GM18508 (cell line): ENCODE data around the gene SLC9A3.

Experiments used
- ATAC-seq: cut with Tn5 transposase; IDR thresholded peaks from one replicate; pipeline ENCODE4 v1.9.1; 2021; ENCODE audit warnings: moderate number of reproducible peaks; ENCODE audit not compliant: insufficient read depth, unreplicated experiment

SLC9A3 gene

GRCh38 chr5:528629-529511, 4.6 kb upstream of the SLC9A3 start:
- no peak for ATAC-seq

GRCh38 chr5:527646-528628, 3.7 kb upstream of the SLC9A3 start:
- ATAC-seq, result no peak

- ATAC-seq, result no peak
Observed at GRCh38 chr5:526456-527088, 2.3 kb upstream of the SLC9A3 start.

GRCh38 chr5:525916-526315, 1.7 kb upstream of the SLC9A3 start:
- no peak for ATAC-seq

- ATAC-seq, result no peak
Observed at GRCh38 chr5:524973-525761, 918 bp upstream of the SLC9A3 start.

- ATAC-seq, result no peak
Observed at GRCh38 chr5:523441-524222, 617 bp downstream of the SLC9A3 start.

GRCh38 chr5:522899-523440, 1.3 kb downstream of the SLC9A3 start:
- ATAC-seq, result no peak

- no peak for ATAC-seq
Observed at GRCh38 chr5:522116-522515, 2.1 kb downstream of the SLC9A3 start.

- ATAC-seq, result no peak
Observed at GRCh38 chr5:521680-522079, 2.6 kb downstream of the SLC9A3 start.

GRCh38 chr5:520850-521226, 3.4 kb downstream of the SLC9A3 start:
- no peak for ATAC-seq

- ATAC-seq, result no peak
Observed at GRCh38 chr5:520196-520849, 3.9 kb downstream of the SLC9A3 start.

- no peak for ATAC-seq
Observed at GRCh38 chr5:518721-519120, 5.5 kb downstream of the SLC9A3 start.

- no peak for ATAC-seq
Observed at GRCh38 chr5:517535-518100, 6.6 kb downstream of the SLC9A3 start.

- no peak for ATAC-seq
Observed at GRCh38 chr5:516980-517379, 7.3 kb downstream of the SLC9A3 start.

GRCh38 chr5:516338-516925, 7.8 kb downstream of the SLC9A3 start:
- no peak for ATAC-seq

- ATAC-seq, result no peak
Observed at GRCh38 chr5:515273-515836, 8.9 kb downstream of the SLC9A3 start.

GRCh38 chr5:514673-515072, 9.6 kb downstream of the SLC9A3 start:
- no peak for ATAC-seq
